GM12878 (cell line): Measurements from ENCODE around the gene BOD1L1. TPM values are rescaled to one million over a fixed set of nuclear protein-coding genes. Genes with fewer than 3 reads are reported as not detected.

Experiments used
- ATAC-seq: fragments of 200-7000 bp; cut with Tn5 transposase; 3 replicates; pipeline ENCODE4 v1.9.1; 2020; ENCODE audit warnings: mild to moderate bottlenecking, moderate library complexity
- BruUV-seq: library from RNA; stranded (reverse); fragments of 400-500 nt; replicated peaks from 2 replicates; lab custom pipeline; 2021; lab: Mats Ljungman, UMichigan
- CTCF ChIA-PET: fragments of 300-600 bp; sonication (Branson Sonifier 250); formaldehyde crosslinking; extraction: SDS; loops from one replicate; lab custom pipeline; 2021; ENCODE audit warnings: inconsistent platforms; lab: Yijun Ruan, JAX
- POLR2A ChIA-PET: fragments of 350-600 bp; formaldehyde crosslinking; extraction: SDS; loops from one replicate; lab custom pipeline; 2021; ENCODE audit warnings: inconsistent platforms; lab: Charles Lee
- RAD21 ChIA-PET: fragments of 300-600 bp; sonication (Branson Sonifier 250); formaldehyde crosslinking; loops from one replicate; lab custom pipeline; 2023; ENCODE audit warnings: antibody characterized with exemption; ENCODE audit not compliant: unreplicated experiment; lab: Charles Lee
- SMC1A ChIA-PET: fragments of 300-600 bp; sonication (Branson Sonifier 250); formaldehyde crosslinking; loops from one replicate; lab custom pipeline; 2023; ENCODE audit not compliant: unreplicated experiment, uncharacterized antibody; lab: Charles Lee
- DNase-seq: peaks from one replicate; pipeline ENCODE4 v3.0.0-alpha.2; 2011; ENCODE audit warnings: low read depth, low spot score
- FAIRE-seq: peaks from 3 replicates; lab custom pipeline; 2011; peaks lifted over from hg19 to GRCh38; lab: Jason Lieb, UNC
- H2AFZ ChIP-seq: 2 replicates; pipeline ENCODE4 v1.6.0; 2011; ENCODE audit warnings: low read depth, low read length, control low read depth; ENCODE audit not compliant: control insufficient read depth
- H3K27ac ChIP-seq: 2 replicates; pipeline ENCODE4 v1.5.1; 2011; ENCODE audit warnings: control low read depth; ENCODE audit not compliant: control insufficient read depth, insufficient read depth
- H3K27me3 ChIP-seq, 2 experiments: replicated peaks in 1 of 2; 2 replicates each; pipeline versions ENCODE4 v1.6.0 to v1.6.1; 2011; ENCODE audit warnings: low read length in 1 of 2; ENCODE audit not compliant: control insufficient read depth in 2 of 2, insufficient read depth in 2 of 2
- H3K36me3 ChIP-seq, 2 experiments: 2 replicates each; pipeline ENCODE4 v1.5.1; 2011; ENCODE audit warnings: low read length in 1 of 2; ENCODE audit not compliant: control insufficient read depth in 2 of 2, insufficient read depth in 2 of 2
- H3K4me1 ChIP-seq: 2 replicates; pipeline ENCODE4 v1.6.1; 2011; ENCODE audit warnings: mild to moderate bottlenecking, low read length, moderate library complexity, mixed read lengths; ENCODE audit not compliant: control insufficient read depth, insufficient read depth
- H3K4me2 ChIP-seq: 2 replicates; pipeline ENCODE4 v1.6.0; 2011; ENCODE audit warnings: control low read depth; ENCODE audit not compliant: control insufficient read depth, insufficient read depth
- H3K4me3 ChIP-seq: fragments of 200-600 bp; sonication (generic); 2 replicates; pipeline ENCODE4 v1.5.1; 2016
- H3K79me2 ChIP-seq: 2 replicates; pipeline ENCODE4 v1.6.0; 2011; ENCODE audit warnings: low read length; ENCODE audit not compliant: control insufficient read depth, insufficient read depth
- H3K9ac ChIP-seq: 2 replicates; pipeline ENCODE4 v1.8.0; 2011; ENCODE audit warnings: low read length, control low read depth, mixed read lengths; ENCODE audit not compliant: control insufficient read depth, insufficient read depth
- H3K9me3 ChIP-seq: replicated peaks from 3 replicates; pipeline ENCODE4 v1.5.1; 2011; ENCODE audit warnings: mild to moderate bottlenecking, low read length; ENCODE audit not compliant: control insufficient read depth, insufficient read depth
- H4K20me1 ChIP-seq: 2 replicates; pipeline ENCODE4 v1.6.0; 2011; ENCODE audit not compliant: control insufficient read depth, insufficient read depth
- HSF1 ChIP-seq: fragments of 150-350 bp; IDR thresholded peaks from 2 replicates; pipeline ENCODE4 v1.6.1; 2014; ENCODE audit warnings: mild to moderate bottlenecking, low read depth, low read length
- SMC3 ChIP-seq: IDR thresholded peaks from 2 replicates; pipeline ENCODE4 v1.6.1; 2011; ENCODE audit warnings: low read length, improper control_type of control experiment, borderline replicate concordance
- SREBF1 ChIP-seq: IDR thresholded peaks from 2 replicates; pipeline ENCODE4 v1.6.1; 2012; ENCODE audit warnings: mild to moderate bottlenecking, low read length
- WGBS: methylation state at CpG from one replicate; pipeline ENCODE4 v1.1.6; 2016; ENCODE audit warnings: low lambda C conversion rate; ENCODE audit not compliant: insufficient replicate concordance, insufficient coverage; ENCODE audit errors: missing lambda C conversion rate; 5-methylcytosine and 5-hydroxymethylcytosine counted together
- in situ Hi-C: fragments of 300-500 bp; cut with MboI; formaldehyde crosslinking; loops from 9 replicates; pipeline ENCODE4 v1.14.3; 2018; ENCODE audit warnings: mixed read lengths
- intact Hi-C: fragments of 100-400 bp; cut with micrococcal nuclease; formaldehyde crosslinking; loops from one replicate; pipeline ENCODE4 v1.14.2; 2022; ENCODE audit not compliant: unreplicated experiment
- polyA plus RNA-seq, 11 experiments: library from polyadenylated mRNA; depleted of rRNA in 4 of 11; unstranded in 6 of 11; stranded (reverse) in 5 of 11; fragments of >200 nt; fragmentation: Nextera tagmentation in 4 of 11; fragmentation: Illumina TruSeq in 1 of 11; extraction: Ambion mirVana in 4 of 11; extraction: Trizol in 1 of 11; gene quantifications; 1 replicate in 1 of 11; 2 replicates in 10 of 11; pipeline versions ENCODE4 v1.2.1 to v1.2.3, GENCODE V29; 2011 to 2016; ENCODE audit warnings: inconsistent platforms in 2 of 11, missing spikeins in 2 of 11, low read depth in 1 of 11
- total RNA-seq, 4 experiments: library from RNA; depleted of rRNA in 3 of 4; stranded (reverse); fragments of >200 nt in 3 of 4; fragmentation: Illumina TruSeq in 1 of 4; extraction: Trizol in 1 of 4; gene quantifications; 2 replicates each; pipeline versions ENCODE4 v1.2.1 to v1.2.3, GENCODE V29; 2013 to 2021

Gene BOD1L1
- total and polyA plus RNA-seq, 10 of the 15 experiments (the other 5 are each of a cell fraction or from before 2014, with no cell fraction given): 6.8 to 41.6 (median 24.3) TPM

- peaks cover 3% of the 10 kb centered on the region; the same call in 1 of the 2 replicates for H3K4me1 ChIP-seq
- WGBS: 33% methylated on average over 18 of the region's 18 CpGs
- peaks cover 22 to 26% of the 10 kb centered on the region in 2 experiments for H3K27me3 ChIP-seq
- H3K9me3 ChIP-seq: no peaks in the 10 kb centered on the region; the same call in 2 of the 3 replicates
- ChIA-PET POLR2A (no interaction called here), SMC1A (interaction anchor here (0.7 kb wide), 1 partner anchor 701 kb away, joined by 3 read pairs; no protein-coding TSS in a partner anchor), CTCF (interaction anchor here (1.1 to 5.4 kb wide), 3 partner anchors 694 to 816 kb away, joined by 3 to 34 read pairs (median 3); no protein-coding TSS in a partner anchor), RAD21 (no interaction called here)
- H3K36me3 ChIP-seq: no peaks in the 10 kb centered on the region
- no peaks in the 10 kb centered on the region for H3K79me2 ChIP-seq
- H2AFZ ChIP-seq: no peak overlapping the region
- H3K9ac ChIP-seq: no peak overlapping the region
- peak overlapping the region; percentile 89; the same call in 1 of the 2 replicates for H3K4me2 ChIP-seq
- no peak for DNase-seq
- in situ Hi-C loops: loop anchor here (5.0 to 25.0 kb wide), 3 partner anchors 694 to 1784 kb away; no protein-coding TSS in a partner anchor
- no peaks in the 10 kb centered on the region for H4K20me1 ChIP-seq
- H3K4me3 ChIP-seq: no peak overlapping the region
- no TSS peak for BruUV-seq
- intact Hi-C loops: loop anchor here (10.0 kb wide), 1 partner anchor 472 kb away; no protein-coding TSS in a partner anchor
- no peak for TF ChIP-seq SMC3
- TF ChIP-seq HSF1: no peak
- TF ChIP-seq SREBF1: no peak
- H3K27ac ChIP-seq: no peak overlapping the region
- no peak for ATAC-seq
- no peak for FAIRE-seq
These were observed 81.2 kb downstream of the BOD1L1 start for GRCh38 chr4:13546142-13546940.
